Epithelial cell of proximal tubule (primary cell): ENCODE data around the gene MARCHF2. TPM values are rescaled to one million over a fixed set of nuclear protein-coding genes. Genes with fewer than 3 reads are reported as not detected.
A peak's percentile ranks its signal among the peaks of the same experiment; 100 is the strongest.

ENCODE experiments used
- DNase-seq: peaks from one replicate; pipeline ENCODE4 v3.0.0-alpha.2; 2011; ENCODE audit warnings: low read depth
- H3K4me3 ChIP-seq: 2 replicates; pipeline ENCODE4 v1.5.1; 2011; ENCODE audit warnings: low read depth, mild to moderate bottlenecking, low read length
- CTCF ChIP-seq: conservative IDR thresholded peaks from 2 replicates; pipeline ENCODE4 v1.5.1; 2012; ENCODE audit warnings: low read depth, mild to moderate bottlenecking, low read length
- total RNA-seq: library from RNA; depleted of rRNA; stranded (reverse); fragments of >200 nt; gene quantifications from 2 replicates; pipeline ENCODE4 v1.2.3, GENCODE V29; 2015

MARCHF2 gene
- total RNA-seq, 1 donor from 2014 or later = 58.9 TPM

- H3K4me3 ChIP-seq = peak overlapping the region; percentile 5
- TF ChIP-seq CTCF = no peak
- no peak for DNase-seq
Measured at GRCh38 chr19:8392017-8392591, 21.0 kb upstream of the MARCHF2 start.

- TF ChIP-seq CTCF = no peak
- no peak for DNase-seq
- no peak overlapping the region for H3K4me3 ChIP-seq
Measured at GRCh38 chr19:8393192-8393870, 19.8 kb upstream of the MARCHF2 start.

GRCh38 chr19:8393871-8394250 lies 19.2 kb upstream of the MARCHF2 start:
- no peak for DNase-seq
- TF ChIP-seq CTCF = no peak
- H3K4me3 ChIP-seq = no peak overlapping the region

GRCh38 chr19:8395621-8396082 lies 17.5 kb upstream of the MARCHF2 start:
- H3K4me3 ChIP-seq = no peak overlapping the region
- TF ChIP-seq CTCF = no peak
- no peak for DNase-seq

GRCh38 chr19:8396185-8396562 lies 16.9 kb upstream of the MARCHF2 start:
- H3K4me3 ChIP-seq = no peak overlapping the region
- TF ChIP-seq CTCF = no peak
- DNase-seq = no peak

GRCh38 chr19:8396563-8397203 lies 16.4 kb upstream of the MARCHF2 start:
- peak; percentile 70 for TF ChIP-seq CTCF
- DNase-seq = no peak
- no peak overlapping the region for H3K4me3 ChIP-seq
